Bronchial epithelial cell (primary cell): ENCODE results near the gene AP3D1. TPM values are rescaled to one million over a fixed set of nuclear protein-coding genes. Genes with fewer than 3 reads are reported as not detected.
A peak's percentile ranks its signal among the peaks of the same experiment; 100 is the strongest.

Source experiments
- DNase-seq: peaks from one replicate; pipeline ENCODE4 v3.0.0-alpha.2; 2010; ENCODE audit warnings: low read depth
- FAIRE-seq: peaks from 2 replicates; lab custom pipeline; 2011; peaks lifted over from hg19 to GRCh38; lab: Jason Lieb, UNC
- H3K27me3 ChIP-seq: 2 replicates; pipeline ENCODE4 v1.5.1; 2011; ENCODE audit warnings: low read length; ENCODE audit not compliant: control insufficient read depth, insufficient read depth
- H3K36me3 ChIP-seq: 2 replicates; pipeline ENCODE4 v1.5.1; 2011; ENCODE audit warnings: low read length; ENCODE audit not compliant: control insufficient read depth, insufficient read depth
- H3K4me3 ChIP-seq: 2 replicates; pipeline ENCODE4 v1.5.1; 2011; ENCODE audit warnings: mild to moderate bottlenecking, low read depth, low read length, control low read depth
- CTCF ChIP-seq: IDR thresholded peaks from 2 replicates; pipeline ENCODE4 v1.5.1; 2011; ENCODE audit warnings: mild to moderate bottlenecking, moderate library complexity, low read length, control low read depth, inconsistent platforms; ENCODE audit not compliant: insufficient read depth, severe bottlenecking
- total RNA-seq: library from RNA; depleted of rRNA; stranded (reverse); fragments of >200 nt; gene quantifications from 2 replicates; pipeline ENCODE4 v1.2.1, GENCODE V29; 2014

The AP3D1 gene
- total RNA-seq, 1 donor from 2014 or later: 72.1 TPM

GRCh38 chr19:2171349-2172145 is 20.2 kb upstream of the AP3D1 start:
- Histone ChIP-seq H3K4me3 (no peak overlapping the region), H3K27me3 (no peaks in the 10 kb centered on the region), H3K36me3 (peaks cover 6% of the 10 kb centered on the region)
- no peak for DNase-seq
- FAIRE-seq: no peak
- TF ChIP-seq CTCF: no peak

- no peak overlapping the region for H3K4me3 ChIP-seq
- no peak for TF ChIP-seq CTCF
- peaks cover 6% of the 10 kb centered on the region for H3K36me3 ChIP-seq
- FAIRE-seq (no peak), DNase-seq (no peak)
- H3K27me3 ChIP-seq: no peaks in the 10 kb centered on the region
Observed at GRCh38 chr19:2170987-2171348, 19.6 kb upstream of the AP3D1 start.

- no peak for DNase-seq
- no peak for TF ChIP-seq CTCF
- FAIRE-seq: no peak
- no peak overlapping the region for H3K4me3 ChIP-seq
- peaks cover 6% of the 10 kb centered on the region for H3K36me3 ChIP-seq
- H3K27me3 ChIP-seq: no peaks in the 10 kb centered on the region
Observed at GRCh38 chr19:2170219-2170618, 18.9 kb upstream of the AP3D1 start.

- Histone ChIP-seq H3K4me3 (no peak overlapping the region), H3K36me3 (peaks cover 6% of the 10 kb centered on the region), H3K27me3 (no peaks in the 10 kb centered on the region)
- TF ChIP-seq CTCF: no peak
- FAIRE-seq (no peak), DNase-seq (peak; percentile 97)
Observed at GRCh38 chr19:2168619-2169424, 17.5 kb upstream of the AP3D1 start.

GRCh38 chr19:2167896-2168618 is 16.7 kb upstream of the AP3D1 start:
- FAIRE-seq: no peak
- no peak for TF ChIP-seq CTCF
- Histone ChIP-seq H3K36me3 (peaks cover 3% of the 10 kb centered on the region), H3K4me3 (no peak overlapping the region), H3K27me3 (no peaks in the 10 kb centered on the region)
- DNase-seq: no peak
